GM21447 (cell line): ENCODE results near the gene SMCO4.

ENCODE experiments used
- ATAC-seq: cut with Tn5 transposase; IDR thresholded peaks from one replicate; pipeline ENCODE4 v1.9.1; 2021; ENCODE audit not compliant: unreplicated experiment

SMCO4 gene

GRCh38 chr11:93529707-93530467 lies 13.3 kb downstream of the SMCO4 start:
- no peak for ATAC-seq

DNA sequence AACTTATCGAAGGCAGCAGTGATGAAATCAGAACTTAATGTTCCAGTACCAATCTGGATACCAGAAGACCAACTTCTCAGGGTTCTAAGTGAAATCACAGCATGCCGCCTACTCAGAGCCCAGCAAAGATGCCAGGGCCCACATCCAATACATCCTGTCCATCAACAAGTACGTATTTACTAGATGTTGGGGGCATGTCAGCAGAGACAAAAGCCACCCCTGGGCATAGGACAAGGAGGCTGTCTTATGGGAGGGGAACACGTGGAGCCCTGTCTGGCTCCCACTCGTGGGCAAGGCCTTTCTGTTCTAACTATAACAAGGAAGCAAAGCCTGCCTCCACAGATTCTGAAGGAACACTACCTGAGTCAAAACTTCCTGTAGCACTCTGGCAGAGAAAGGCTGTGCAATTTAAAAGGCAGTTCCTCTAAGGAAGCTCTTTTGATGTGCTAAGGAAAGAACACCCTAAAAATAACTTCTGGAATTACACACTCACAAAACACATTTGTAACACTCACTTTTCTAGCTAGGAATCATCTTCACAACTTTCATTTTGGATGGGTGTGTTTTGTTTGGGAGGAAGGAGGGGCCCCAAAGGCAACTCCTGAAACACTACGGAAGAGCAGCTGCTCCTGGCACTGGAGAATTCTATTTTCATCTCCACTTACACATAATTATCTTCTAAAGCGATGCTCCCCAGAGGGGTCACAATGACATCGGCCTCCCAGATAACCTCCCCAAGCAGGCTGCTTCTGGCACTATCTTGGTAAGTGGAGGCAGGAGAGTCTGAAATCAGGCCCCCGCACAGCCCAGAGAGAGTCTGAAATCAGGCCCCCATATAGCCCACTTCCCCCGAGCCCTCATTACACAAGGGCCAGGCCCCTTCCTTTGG lies 14.2 kb downstream of the SMCO4 start:
- no peak for ATAC-seq

- ATAC-seq, result no peak
Observed at GRCh38 chr11:93528252-93528651, 14.9 kb downstream of the SMCO4 start.

- peak; percentile 8 for ATAC-seq
Observed at GRCh38 chr11:93526641-93527583, 16.3 kb downstream of the SMCO4 start.

DNA sequence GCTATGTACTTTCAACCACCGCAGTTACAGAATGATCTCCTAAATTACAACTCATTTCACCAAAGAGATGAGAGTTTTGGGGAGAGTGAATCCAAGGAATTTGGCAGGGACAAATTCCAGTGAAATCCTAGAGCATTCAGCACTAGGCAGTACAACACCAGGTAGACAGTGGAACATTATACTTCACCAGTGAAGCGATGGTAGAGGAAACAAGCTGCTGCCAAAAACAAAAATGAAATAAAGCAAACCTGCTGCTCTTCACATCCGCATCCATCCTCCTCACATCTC lies 16.9 kb downstream of the SMCO4 start:
- peak; percentile 23 for ATAC-seq

DNA sequence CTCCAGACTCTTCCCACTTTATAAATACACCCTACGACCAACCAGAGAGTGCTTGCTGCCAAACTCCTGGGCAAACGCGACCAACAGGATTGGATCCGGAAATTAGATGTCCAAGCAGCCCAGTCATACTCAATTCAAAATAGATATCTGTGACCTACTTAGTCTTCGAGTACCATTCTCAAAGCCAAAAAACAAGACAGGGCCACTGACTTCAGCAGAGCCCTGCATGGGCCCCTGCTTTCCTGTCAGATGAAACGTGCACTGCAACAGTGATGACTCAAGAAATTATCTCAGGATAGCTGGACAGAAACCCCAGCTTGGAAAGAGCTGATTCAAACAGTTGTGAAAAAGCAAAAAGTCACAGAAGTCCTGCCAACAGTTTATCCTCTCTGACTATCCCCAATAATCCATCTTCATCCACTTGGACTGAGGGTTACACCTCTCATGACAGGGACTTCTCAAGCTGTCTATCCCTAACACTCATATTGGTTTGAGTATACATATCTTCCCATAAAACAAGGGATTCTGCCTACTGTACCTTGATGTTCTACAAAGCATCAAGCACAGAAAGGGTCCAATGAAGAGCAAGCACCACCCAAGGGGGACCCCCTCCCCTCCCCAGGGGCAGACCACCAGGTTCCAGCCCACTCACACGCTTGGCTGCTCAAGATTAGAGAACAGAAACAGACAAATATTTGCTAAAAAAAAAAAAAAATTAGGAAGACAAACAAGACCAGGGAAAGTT lies 17.4 kb downstream of the SMCO4 start:
- peak; percentile 22 for ATAC-seq

DNA sequence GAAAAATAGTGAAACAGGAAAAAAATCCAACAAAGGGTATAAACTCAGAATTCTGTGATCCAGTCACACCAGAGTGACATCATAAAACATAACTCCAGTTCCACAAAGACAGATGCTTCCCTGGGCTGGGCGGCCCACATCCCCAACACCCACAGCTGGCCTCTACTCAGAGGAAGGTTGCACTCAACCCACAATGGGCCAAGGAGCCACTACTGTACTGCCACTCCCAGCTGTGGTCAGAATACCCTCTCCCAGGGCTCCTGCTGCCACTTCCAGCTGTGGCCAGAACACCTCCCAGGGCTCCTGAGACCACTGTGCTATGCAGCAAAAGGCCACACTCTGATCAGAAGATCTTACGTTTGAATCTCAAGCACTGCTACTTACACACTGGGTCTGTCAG lies 18.3 kb downstream of the SMCO4 start:
- ATAC-seq, result no peak

DNA sequence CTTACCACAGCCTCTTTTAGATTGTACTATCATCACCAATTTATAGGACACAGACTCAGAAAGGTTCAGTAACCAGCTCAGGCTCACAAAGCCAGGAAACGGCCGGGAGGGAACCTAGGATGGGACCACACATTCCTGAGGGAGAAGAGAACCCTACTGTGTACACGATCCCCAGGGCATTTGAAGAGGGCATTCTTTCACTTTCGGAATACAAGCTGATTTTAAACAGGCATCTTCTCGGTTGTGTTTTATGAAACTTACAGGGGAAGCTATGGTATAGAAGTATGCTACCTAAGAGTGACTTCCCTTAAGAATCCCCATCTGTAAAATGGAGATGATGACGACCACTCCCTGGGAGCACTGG lies 19.0 kb downstream of the SMCO4 start:
- peak; percentile 49 for ATAC-seq

- no peak for ATAC-seq
Observed at GRCh38 chr11:93520726-93521509, 22.3 kb downstream of the SMCO4 start.

- no peak for ATAC-seq
Observed at GRCh38 chr11:93519179-93519578, 24.0 kb downstream of the SMCO4 start.

DNA sequence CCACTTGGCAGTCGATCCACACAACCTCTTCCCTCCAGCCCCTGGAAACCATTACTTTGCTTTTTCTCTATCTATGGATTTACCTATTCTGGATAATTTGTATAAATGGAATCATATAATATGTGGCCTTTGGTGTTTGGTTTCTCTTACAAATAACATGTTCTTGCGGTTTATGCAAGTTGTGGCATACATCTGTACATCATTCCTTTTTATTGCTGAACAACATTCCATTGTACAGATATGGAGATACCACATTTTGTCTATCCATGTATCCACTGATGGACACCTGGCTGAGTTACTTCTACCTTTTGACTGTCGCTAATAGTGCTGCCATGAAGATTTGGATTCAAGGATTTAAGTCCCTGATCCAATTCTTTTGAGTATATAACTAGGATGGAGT lies 25.1 kb downstream of the SMCO4 start:
- ATAC-seq, result no peak

GRCh38 chr11:93517611-93518010 lies 25.6 kb downstream of the SMCO4 start:
- no peak for ATAC-seq

DNA sequence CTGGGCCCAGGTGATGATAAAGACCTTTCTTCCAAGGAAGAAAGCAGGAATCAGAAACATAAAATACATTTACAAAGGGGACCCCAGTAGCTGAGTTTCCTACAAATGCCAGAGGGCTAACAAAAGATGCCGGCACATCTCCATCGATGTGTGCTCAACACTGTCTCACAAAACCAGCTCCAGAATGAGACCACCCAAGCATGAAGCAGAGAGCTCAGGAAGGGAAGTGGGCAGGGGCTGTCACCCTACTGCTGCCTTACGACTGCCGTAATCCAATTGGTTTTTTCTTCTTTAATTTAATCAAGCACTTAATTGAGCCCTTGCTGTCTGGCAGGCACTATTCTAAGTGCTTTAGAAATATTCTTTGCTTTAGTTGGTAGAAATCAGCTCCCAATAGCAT lies 26.1 kb downstream of the SMCO4 start:
- no peak for ATAC-seq

GRCh38 chr11:93515441-93516025 lies 27.7 kb downstream of the SMCO4 start:
- no peak for ATAC-seq

GRCh38 chr11:93514712-93515111 lies 28.5 kb downstream of the SMCO4 start:
- no peak for ATAC-seq

DNA sequence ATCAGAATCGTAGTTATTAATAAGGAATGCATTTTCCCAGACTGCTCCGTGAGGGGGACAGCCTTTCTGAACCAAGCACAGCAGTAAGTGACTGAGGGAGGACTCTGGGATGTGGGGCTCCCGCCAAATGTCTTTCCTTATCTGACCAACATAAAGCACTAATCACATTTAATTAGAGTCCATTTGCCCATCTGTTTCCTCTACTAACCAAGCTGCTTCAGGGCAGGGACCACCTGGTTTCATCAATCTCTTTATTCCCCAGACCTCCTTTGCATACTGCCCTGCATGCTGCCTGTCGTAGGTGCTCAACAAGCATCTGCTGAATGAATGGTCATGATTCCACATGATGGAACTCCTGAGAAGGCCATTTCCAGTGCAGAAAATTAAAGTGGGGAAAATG lies 29.4 kb downstream of the SMCO4 start:
- no peak for ATAC-seq

DNA sequence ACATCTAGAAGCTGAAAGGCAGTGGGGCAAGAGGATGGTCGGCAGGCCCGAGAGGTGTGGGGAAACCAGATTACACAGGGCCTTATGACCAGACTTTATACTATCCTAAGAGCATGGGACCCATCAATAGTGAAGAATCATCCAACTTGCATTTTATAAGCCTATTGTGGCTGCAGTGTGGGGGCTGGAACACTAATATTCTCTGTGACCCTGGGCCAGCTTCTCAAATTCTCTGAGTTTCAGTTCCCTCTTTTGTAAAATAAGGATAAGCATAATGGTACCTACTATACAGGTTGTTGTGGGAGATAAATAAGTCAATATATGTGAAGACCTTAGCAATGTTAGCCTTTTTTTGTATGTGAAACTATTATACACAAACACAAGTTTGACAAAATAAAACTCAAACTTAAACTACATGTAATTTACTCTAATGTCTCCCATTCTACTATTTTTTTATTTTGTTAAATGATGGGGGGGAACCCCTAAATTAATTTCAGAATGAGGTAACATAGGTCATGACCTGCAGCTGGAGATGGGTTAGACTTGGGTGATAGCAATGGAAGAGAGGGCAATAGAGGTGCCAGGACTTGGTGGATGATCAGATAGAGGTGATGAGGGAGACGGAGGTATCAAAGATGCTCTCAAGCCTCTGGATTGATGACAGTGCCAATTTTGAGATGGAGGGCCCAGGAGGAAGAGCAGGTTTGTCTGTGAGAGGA lies 30.1 kb downstream of the SMCO4 start:
- peak; percentile 59 for ATAC-seq

GRCh38 chr11:93512073-93512475 lies 31.1 kb downstream of the SMCO4 start:
- ATAC-seq, result peak; percentile 86
